ENCODE results near the gene ARID1B.

ARID1B gene

GRCh38 chr6:156852147-156852857 lies 75.1 kb downstream of the ARID1B start:
- Histone ChIP-seq H3K9ac (ENCODE audit: low read depth, low read length) (no peak overlapping the region), H3K27ac (ENCODE audit: low read length) (no peak overlapping the region), H2AFZ (ENCODE audit: low read depth, low read length) (no peak overlapping the region), H3K4me2 (ENCODE audit: insufficient read depth, low read length) (no peak overlapping the region), H3K79me2 (ENCODE audit: insufficient read depth, low read length) (peaks cover 100% of the 10 kb centered on the region), H4K20me1 (ENCODE audit: insufficient read depth, low read length) (peaks cover 84% of the 10 kb centered on the region), H3K4me3 (ENCODE audit: low read depth in 1 of 2, low read length in 2 of 2) (no peak overlapping the region), H3K27me3 (ENCODE audit: insufficient read depth, low read length, poor library complexity) (no peaks in the 10 kb centered on the region), H3K4me1 (ENCODE audit: insufficient read depth, low read length) (no peaks in the 10 kb centered on the region), H3K36me3 (ENCODE audit: insufficient read depth, low read length) (peaks cover 11% of the 10 kb centered on the region; the same call in 1 of the 2 replicates), H3K9me3 (ENCODE audit: insufficient read depth, low read length, severe bottlenecking) (no peaks in the 10 kb centered on the region)
- DNase-seq (no peak), ATAC-seq (ENCODE audit: insufficient read depth, low read depth) (0 out of 3 replicates have a peak, but pooled peaks have one; percentile 31)
- TF ChIP-seq EZH2 (IDR thresholded peaks at IDR 0.05; ENCODE audit: borderline replicate concordance, low read depth, low read length, severe bottlenecking), result no peak
- TF ChIP-seq, protein P1, sequence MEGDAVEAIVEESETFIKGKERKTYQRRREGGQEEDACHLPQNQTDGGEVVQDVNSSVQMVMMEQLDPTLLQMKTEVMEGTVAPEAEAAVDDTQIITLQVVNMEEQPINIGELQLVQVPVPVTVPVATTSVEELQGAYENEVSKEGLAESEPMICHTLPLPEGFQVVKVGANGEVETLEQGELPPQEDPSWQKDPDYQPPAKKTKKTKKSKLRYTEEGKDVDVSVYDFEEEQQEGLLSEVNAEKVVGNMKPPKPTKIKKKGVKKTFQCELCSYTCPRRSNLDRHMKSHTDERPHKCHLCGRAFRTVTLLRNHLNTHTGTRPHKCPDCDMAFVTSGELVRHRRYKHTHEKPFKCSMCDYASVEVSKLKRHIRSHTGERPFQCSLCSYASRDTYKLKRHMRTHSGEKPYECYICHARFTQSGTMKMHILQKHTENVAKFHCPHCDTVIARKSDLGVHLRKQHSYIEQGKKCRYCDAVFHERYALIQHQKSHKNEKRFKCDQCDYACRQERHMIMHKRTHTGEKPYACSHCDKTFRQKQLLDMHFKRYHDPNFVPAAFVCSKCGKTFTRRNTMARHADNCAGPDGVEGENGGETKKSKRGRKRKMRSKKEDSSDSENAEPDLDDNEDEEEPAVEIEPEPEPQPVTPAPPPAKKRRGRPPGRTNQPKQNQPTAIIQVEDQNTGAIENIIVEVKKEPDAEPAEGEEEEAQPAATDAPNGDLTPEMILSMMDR (IDR thresholded peaks at IDR 0.05; ENCODE audit: borderline replicate concordance, extremely low read depth, low read length, poor library complexity, severe bottlenecking), result no peak

- DNase-seq (no peak), ATAC-seq (ENCODE audit: insufficient read depth, low read depth) (no peak)
- Histone ChIP-seq H4K20me1 (ENCODE audit: insufficient read depth, low read length) (peaks cover 84% of the 10 kb centered on the region), H3K27ac (ENCODE audit: low read length) (no peak overlapping the region), H3K4me3 (ENCODE audit: low read depth in 1 of 2, low read length in 2 of 2) (no peak overlapping the region), H3K4me1 (ENCODE audit: insufficient read depth, low read length) (no peaks in the 10 kb centered on the region), H3K9me3 (ENCODE audit: insufficient read depth, low read length, severe bottlenecking) (no peaks in the 10 kb centered on the region), H3K79me2 (ENCODE audit: insufficient read depth, low read length) (peaks cover 100% of the 10 kb centered on the region), H3K36me3 (ENCODE audit: insufficient read depth, low read length) (peaks cover 11% of the 10 kb centered on the region; the same call in 1 of the 2 replicates), H2AFZ (ENCODE audit: low read depth, low read length) (no peak overlapping the region), H3K4me2 (ENCODE audit: insufficient read depth, low read length) (no peak overlapping the region), H3K9ac (ENCODE audit: low read depth, low read length) (no peak overlapping the region), H3K27me3 (ENCODE audit: insufficient read depth, low read length, poor library complexity) (no peaks in the 10 kb centered on the region)
- TF ChIP-seq, protein P1 (IDR thresholded peaks at IDR 0.05; ENCODE audit: borderline replicate concordance, extremely low read depth, low read length, poor library complexity, severe bottlenecking), result no peak
- no peak for TF ChIP-seq EZH2 (IDR thresholded peaks at IDR 0.05; ENCODE audit: borderline replicate concordance, low read depth, low read length, severe bottlenecking)
These were observed 75.7 kb downstream of the ARID1B start for GRCh38 chr6:156852858-156853216.

GRCh38 chr6:156853733-156854132 lies 76.6 kb downstream of the ARID1B start:
- H3K9ac ChIP-seq (ENCODE audit: low read depth, low read length), result no peak overlapping the region
- no peak overlapping the region for H3K27ac ChIP-seq (ENCODE audit: low read length)
- no peak overlapping the region for H2AFZ ChIP-seq (ENCODE audit: low read depth, low read length)
- H3K27me3 ChIP-seq (ENCODE audit: insufficient read depth, low read length, poor library complexity), result no peaks in the 10 kb centered on the region
- H3K4me1 ChIP-seq (ENCODE audit: insufficient read depth, low read length), result no peaks in the 10 kb centered on the region
- H3K36me3 ChIP-seq (ENCODE audit: insufficient read depth, low read length), result peaks cover 11% of the 10 kb centered on the region; the same call in 1 of the 2 replicates
- no peak for DNase-seq
- peaks cover 100% of the 10 kb centered on the region for H3K79me2 ChIP-seq (ENCODE audit: insufficient read depth, low read length)
- ATAC-seq (ENCODE audit: insufficient read depth, low read depth), result no peak
- H3K9me3 ChIP-seq (ENCODE audit: insufficient read depth, low read length, severe bottlenecking), result no peaks in the 10 kb centered on the region
- H3K4me3 ChIP-seq (ENCODE audit: low read depth in 1 of 2, low read length in 2 of 2), result no peak overlapping the region
- TF ChIP-seq, protein P1 (IDR thresholded peaks at IDR 0.05; ENCODE audit: borderline replicate concordance, extremely low read depth, low read length, poor library complexity, severe bottlenecking), result no peak
- no peak for TF ChIP-seq EZH2 (IDR thresholded peaks at IDR 0.05; ENCODE audit: borderline replicate concordance, low read depth, low read length, severe bottlenecking)
- H4K20me1 ChIP-seq (ENCODE audit: insufficient read depth, low read length), result peaks cover 84% of the 10 kb centered on the region
- H3K4me2 ChIP-seq (ENCODE audit: insufficient read depth, low read length), result no peak overlapping the region

Data from DND-41 (cell line).